Metanephros (tissue), 2 donors: ENCODE data around the gene GTF2B. TPM values are rescaled to one million over a fixed set of nuclear protein-coding genes. Genes with fewer than 3 reads are reported as not detected.

Experiments used
- small RNA-seq: library from RNA; depleted of rRNA; stranded (forward); fragments of <200 nt; gene quantifications from one replicate; pipeline ENCODE3, GENCODE V24; 2014; ENCODE audit warnings: low replicate concordance
- total RNA-seq: library from RNA; depleted of rRNA; stranded (reverse); fragments of >200 nt; gene quantifications from one replicate; pipeline ENCODE4 v1.2.3, GENCODE V29; 2014

Gene GTF2B, protein sequence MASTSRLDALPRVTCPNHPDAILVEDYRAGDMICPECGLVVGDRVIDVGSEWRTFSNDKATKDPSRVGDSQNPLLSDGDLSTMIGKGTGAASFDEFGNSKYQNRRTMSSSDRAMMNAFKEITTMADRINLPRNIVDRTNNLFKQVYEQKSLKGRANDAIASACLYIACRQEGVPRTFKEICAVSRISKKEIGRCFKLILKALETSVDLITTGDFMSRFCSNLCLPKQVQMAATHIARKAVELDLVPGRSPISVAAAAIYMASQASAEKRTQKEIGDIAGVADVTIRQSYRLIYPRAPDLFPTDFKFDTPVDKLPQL
- 43.8 TPM for total RNA-seq

DNA sequence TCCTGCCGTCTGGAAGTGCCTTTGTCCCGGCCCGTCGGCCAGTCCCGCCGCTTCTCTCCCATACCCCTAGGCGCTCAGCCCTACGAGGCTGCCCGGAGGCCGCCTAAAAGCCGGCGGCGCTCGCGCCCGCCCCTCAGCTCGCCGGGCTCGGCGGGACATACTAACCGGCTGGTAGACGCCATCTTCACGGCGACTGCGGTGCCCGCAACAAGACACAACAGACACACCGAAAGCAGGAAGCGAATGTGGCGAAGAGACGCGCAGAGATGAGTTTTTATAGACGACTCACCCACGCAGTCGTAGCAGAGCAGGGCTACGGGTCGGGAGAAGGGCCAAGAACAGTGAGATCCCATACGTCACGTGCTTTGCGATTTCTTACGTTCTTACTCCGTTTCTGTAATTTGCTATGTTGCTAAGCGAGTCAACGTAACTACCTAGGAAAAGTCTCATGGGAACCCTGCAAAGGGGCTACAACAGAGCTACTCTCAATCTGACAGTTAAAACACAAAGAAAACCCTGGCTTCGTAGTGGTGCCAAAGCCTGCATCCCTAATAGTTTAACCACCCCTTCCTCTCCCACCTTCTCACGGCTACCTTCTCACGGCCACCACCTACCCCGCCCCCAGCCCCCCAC lies at the start of gene GTF2B:
GTF2B (minus strand) TSS at position 250 of the 633 bp plus-strand sequence; CDS start at position 182, 68 bp downstream.

Small RNAs within 50 kb of the gene (small RNA-seq; reads per million reads assigned to genes)
- gene RNU6-125P: not detected

Other genes with a start within 250 kb of the GTF2B start
- gene PKN2, start 207.3 kb downstream of the GTF2B start, total RNA-seq: 44.7 TPM
- 20.8 TPM for gene KYAT3, start 101.1 kb upstream of the GTF2B start, total RNA-seq
- gene RBMXL1, start 101.1 kb upstream of the GTF2B start, total RNA-seq: 11.8 TPM
- 13.6 TPM for gene GBP3, start 131.3 kb upstream of the GTF2B start, total RNA-seq
- 43.0 TPM for gene GBP1, start 173.6 kb upstream of the GTF2B start, total RNA-seq
- gene GBP2, start 234.5 kb upstream of the GTF2B start, total RNA-seq: 4.8 TPM